Calu3 (cell line): Measurements from ENCODE around the gene PSMD6. TPM values are rescaled to one million over a fixed set of nuclear protein-coding genes. Genes with fewer than 3 reads are reported as not detected.

ENCODE experiments used
- BruUV-seq: library from RNA; stranded (reverse); fragments of 400-500 nt; replicated peaks from 2 replicates; lab custom pipeline; 2021; lab: Mats Ljungman, UMichigan
- CTCF ChIA-PET: fragments of 300-600 bp; sonication (Branson Sonifier 250); formaldehyde crosslinking; loops from one replicate; lab custom pipeline; 2022; ENCODE audit warnings: antibody characterized with exemption; lab: Charles Lee
- DNase-seq: peaks from one replicate; pipeline ENCODE4 v3.0.0; 2022
- H3K27ac Mint-ChIP-seq: one replicate; pipeline ENCODE4 v1.8.0; 2022; ENCODE audit warnings: mixed read lengths; ENCODE audit not compliant: unreplicated experiment
- H3K27me3 Mint-ChIP-seq: one replicate; pipeline ENCODE4 v1.8.0; 2022; ENCODE audit warnings: mixed read lengths; ENCODE audit not compliant: unreplicated experiment
- H3K36me3 Mint-ChIP-seq: one replicate; pipeline ENCODE4 v1.8.0; 2022; ENCODE audit warnings: mild to moderate bottlenecking, moderate library complexity, mixed read lengths; ENCODE audit not compliant: insufficient read depth, unreplicated experiment
- H3K4me1 Mint-ChIP-seq: one replicate; pipeline ENCODE4 v1.8.0; 2022; ENCODE audit warnings: mild to moderate bottlenecking, low read depth, mixed read lengths; ENCODE audit not compliant: unreplicated experiment
- H3K4me3 Mint-ChIP-seq: one replicate; pipeline ENCODE4 v1.8.0; 2022; ENCODE audit warnings: mild to moderate bottlenecking, low read depth, moderate library complexity, mixed read lengths; ENCODE audit not compliant: unreplicated experiment
- H3K9me3 Mint-ChIP-seq: one replicate; pipeline ENCODE4 v1.8.0; 2022; ENCODE audit warnings: low read depth, mixed read lengths; ENCODE audit not compliant: unreplicated experiment
- intact Hi-C: fragments of 100-400 bp; cut with micrococcal nuclease; formaldehyde crosslinking; loops from one replicate; pipeline ENCODE4 v1.10.0; 2022; ENCODE audit not compliant: unreplicated experiment
- total RNA-seq: library from RNA; stranded (reverse); gene quantifications from 2 replicates; pipeline ENCODE4 v1.2.3, GENCODE V29; 2022
- TF ChIP-seq, protein P1 (sequence below): fragments of 200-600 bp; IDR thresholded peaks from one replicate; pipeline ENCODE4 v1.8.0; 2022; ENCODE audit warnings: antibody characterized with exemption; ENCODE audit not compliant: unreplicated experiment

Gene PSMD6
- total RNA-seq, 1 experiment from 2014 or later: 73.3 TPM

DNA sequence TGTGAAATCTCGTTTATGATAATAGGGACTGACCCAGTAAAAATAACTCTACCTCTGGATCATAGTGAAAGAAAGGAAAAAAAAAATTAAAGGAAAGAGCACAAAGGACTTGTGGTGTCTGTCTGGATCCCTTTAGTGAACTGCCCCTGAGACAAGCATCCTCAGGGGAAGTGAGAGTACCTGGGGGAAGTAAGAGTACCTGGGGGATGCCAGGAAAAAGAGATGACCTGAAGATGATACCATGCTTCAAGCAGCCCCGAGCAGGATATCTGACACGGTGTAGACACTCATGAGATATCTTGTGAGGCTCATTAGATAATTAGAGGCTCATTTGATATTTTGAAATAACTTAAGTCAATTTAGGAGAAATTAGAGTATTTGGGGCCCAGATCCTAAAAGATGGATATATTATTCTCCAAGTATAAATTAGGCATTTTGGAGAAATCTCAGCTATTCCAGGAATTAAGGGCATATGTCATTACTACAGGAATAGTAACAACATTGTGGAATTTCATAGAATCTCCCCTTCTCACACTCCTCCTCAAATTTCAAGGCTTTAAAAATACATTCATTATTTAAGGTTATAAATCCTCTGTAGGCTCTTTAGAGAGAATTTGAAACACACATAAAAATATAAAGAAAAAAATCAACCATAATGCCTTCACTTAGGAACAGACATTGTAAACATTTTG lies 36.3 kb upstream of the PSMD6 start:
- no peak overlapping the region for H3K27ac Mint-ChIP-seq
- no peak for DNase-seq
- TF ChIP-seq, protein P1, sequence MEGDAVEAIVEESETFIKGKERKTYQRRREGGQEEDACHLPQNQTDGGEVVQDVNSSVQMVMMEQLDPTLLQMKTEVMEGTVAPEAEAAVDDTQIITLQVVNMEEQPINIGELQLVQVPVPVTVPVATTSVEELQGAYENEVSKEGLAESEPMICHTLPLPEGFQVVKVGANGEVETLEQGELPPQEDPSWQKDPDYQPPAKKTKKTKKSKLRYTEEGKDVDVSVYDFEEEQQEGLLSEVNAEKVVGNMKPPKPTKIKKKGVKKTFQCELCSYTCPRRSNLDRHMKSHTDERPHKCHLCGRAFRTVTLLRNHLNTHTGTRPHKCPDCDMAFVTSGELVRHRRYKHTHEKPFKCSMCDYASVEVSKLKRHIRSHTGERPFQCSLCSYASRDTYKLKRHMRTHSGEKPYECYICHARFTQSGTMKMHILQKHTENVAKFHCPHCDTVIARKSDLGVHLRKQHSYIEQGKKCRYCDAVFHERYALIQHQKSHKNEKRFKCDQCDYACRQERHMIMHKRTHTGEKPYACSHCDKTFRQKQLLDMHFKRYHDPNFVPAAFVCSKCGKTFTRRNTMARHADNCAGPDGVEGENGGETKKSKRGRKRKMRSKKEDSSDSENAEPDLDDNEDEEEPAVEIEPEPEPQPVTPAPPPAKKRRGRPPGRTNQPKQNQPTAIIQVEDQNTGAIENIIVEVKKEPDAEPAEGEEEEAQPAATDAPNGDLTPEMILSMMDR: no peak
- no TSS peak for BruUV-seq
- H3K4me1 Mint-ChIP-seq: no peaks in the 10 kb centered on the region
- H3K9me3 Mint-ChIP-seq: no peaks in the 10 kb centered on the region
- intact Hi-C loops: no loop called here
- H3K27me3 Mint-ChIP-seq: peaks cover 45% of the 10 kb centered on the region
- no peak overlapping the region for H3K4me3 Mint-ChIP-seq
- CTCF ChIA-PET: no interaction called here
- no peaks in the 10 kb centered on the region for H3K36me3 Mint-ChIP-seq

DNA sequence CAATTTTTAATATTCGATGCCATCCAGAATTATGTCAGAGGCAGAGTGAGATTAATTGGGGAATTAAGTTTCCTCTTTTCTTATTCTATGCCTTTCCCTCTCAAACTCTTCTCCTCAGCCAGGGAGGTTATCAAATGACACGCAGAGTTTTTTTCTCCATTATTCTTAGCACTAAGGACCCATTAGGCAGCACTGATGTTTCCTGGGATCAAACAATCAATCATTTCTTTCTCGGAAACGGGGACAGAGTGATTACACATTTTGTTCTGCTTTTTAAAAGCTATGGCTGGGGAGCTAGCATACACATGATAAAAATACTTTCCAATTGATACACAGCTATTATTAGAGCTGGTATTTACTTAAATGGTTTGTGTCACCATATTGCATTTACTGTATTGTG lies 35.3 kb upstream of the PSMD6 start:
- H3K36me3 Mint-ChIP-seq: no peaks in the 10 kb centered on the region
- DNase-seq: no peak
- H3K4me3 Mint-ChIP-seq: no peak overlapping the region
- H3K4me1 Mint-ChIP-seq: no peaks in the 10 kb centered on the region
- CTCF ChIA-PET: no interaction called here
- peaks cover 45% of the 10 kb centered on the region for H3K27me3 Mint-ChIP-seq
- no peaks in the 10 kb centered on the region for H3K9me3 Mint-ChIP-seq
- TF ChIP-seq, protein P1: no peak
- intact Hi-C loops: no loop called here
- no TSS peak for BruUV-seq
- no peak overlapping the region for H3K27ac Mint-ChIP-seq

DNA sequence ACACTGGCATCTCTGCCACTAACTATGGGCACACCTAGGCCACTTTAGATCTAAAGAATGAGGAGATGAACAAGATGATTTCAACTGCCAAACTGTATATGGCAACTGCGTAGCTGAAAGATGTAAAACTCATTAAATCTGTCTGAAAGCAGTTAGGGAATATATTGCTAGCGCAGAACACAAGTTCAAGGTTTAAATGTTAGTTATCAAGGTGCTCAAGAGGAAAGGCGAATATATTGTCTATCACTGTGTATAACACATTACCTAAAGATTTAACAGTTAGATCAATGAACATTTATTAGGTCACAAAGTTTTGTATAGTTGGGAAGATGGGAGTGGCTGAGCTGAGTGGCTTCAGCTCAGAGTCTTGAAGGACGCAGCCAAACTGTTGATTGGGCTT lies 33.9 kb upstream of the PSMD6 start:
- intact Hi-C loops: no loop called here
- peaks cover 43% of the 10 kb centered on the region for H3K27me3 Mint-ChIP-seq
- no peaks in the 10 kb centered on the region for H3K9me3 Mint-ChIP-seq
- H3K27ac Mint-ChIP-seq: no peak overlapping the region
- no peak overlapping the region for H3K4me3 Mint-ChIP-seq
- BruUV-seq: no TSS peak
- no peaks in the 10 kb centered on the region for H3K36me3 Mint-ChIP-seq
- H3K4me1 Mint-ChIP-seq: no peaks in the 10 kb centered on the region
- TF ChIP-seq, protein P1: no peak
- CTCF ChIA-PET: no interaction called here
- no peak for DNase-seq

DNA sequence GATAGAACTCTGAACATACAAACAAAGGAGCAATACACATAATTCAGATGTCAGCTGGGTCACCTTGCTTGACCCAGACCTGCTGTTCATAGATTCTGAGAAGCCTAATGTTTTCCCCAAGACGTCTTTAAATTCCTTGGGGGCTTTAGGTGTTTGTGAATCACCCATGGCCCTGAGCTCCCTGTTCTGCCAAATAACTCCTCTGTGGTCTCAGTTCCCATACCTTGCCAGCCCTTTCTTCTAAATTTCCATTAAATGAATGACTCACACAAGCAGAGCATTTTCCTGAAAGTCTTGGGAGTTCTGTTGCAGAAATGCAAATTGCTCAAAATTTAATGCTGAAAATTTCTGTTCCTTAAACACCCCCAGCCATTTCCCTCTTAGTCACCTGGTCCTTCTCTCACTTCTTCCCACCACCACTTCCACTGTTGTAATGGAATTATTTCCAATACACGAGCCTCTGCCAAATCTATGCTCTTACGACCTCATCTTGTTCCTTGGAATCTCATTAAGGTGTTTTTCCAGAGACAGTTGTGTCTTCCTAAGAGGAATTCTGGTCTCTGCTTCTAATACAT lies 33.4 kb upstream of the PSMD6 start:
- DNase-seq: no peak
- Mint-ChIP-seq H3K9me3 (no peaks in the 10 kb centered on the region), H3K27ac (no peak overlapping the region), H3K27me3 (peaks cover 38% of the 10 kb centered on the region), H3K4me1 (no peaks in the 10 kb centered on the region), H3K4me3 (no peak overlapping the region), H3K36me3 (no peaks in the 10 kb centered on the region)
- BruUV-seq: no TSS peak
- intact Hi-C loops: no loop called here
- TF ChIP-seq, protein P1: no peak
- CTCF ChIA-PET: no interaction called here
